ENCODE measurements around the gene UGT8. TPM values are rescaled to one million over a fixed set of nuclear protein-coding genes. Genes with fewer than 3 reads are reported as not detected.
A peak's percentile ranks its signal among the peaks of the same experiment; 100 is the strongest.

The UGT8 gene
- total and polyA plus RNA-seq, 2 of the 8 experiments (the other 6 are each of a cell fraction or from before 2014, with no cell fraction given) = 16.9 to 26.9 TPM

DNA sequence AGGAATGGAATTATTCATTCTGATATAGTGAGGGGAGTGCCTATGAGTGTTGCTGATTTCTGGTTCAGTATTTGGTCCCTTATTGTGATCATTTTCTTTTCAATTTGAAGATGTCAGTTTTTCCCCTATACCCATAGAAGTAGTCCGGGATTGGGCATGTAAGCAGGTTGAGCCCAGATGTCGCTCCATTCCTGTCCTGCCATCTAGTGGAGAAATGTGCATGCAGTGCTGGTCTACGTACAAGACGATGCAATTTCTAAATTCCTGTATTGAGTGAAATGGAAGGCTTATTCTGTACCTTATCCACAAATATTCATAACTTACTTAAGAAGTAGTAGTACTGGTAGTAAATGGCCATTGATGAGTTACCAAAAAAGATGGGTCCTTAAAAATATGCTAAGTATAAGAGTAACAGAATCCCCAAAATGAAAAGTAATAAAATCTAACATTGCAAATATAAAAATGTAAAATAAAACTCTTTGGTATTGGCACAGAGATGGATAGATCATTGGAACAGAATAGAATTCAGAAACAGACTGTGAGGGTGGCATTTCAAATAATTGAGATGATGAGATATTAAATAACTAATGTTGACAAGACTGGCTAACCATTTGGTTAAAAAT, 60.9 kb downstream of the UGT8 start:
- Histone ChIP-seq H2BK120ac (replicated peaks; ENCODE audit: low read depth, low read length) (no peak overlapping the region), H3K79me2 (ENCODE audit: control insufficient read depth in 1 of 2, insufficient read depth in 2 of 2, low read length in 2 of 2) (peaks cover 0 to 43% of the 10 kb centered on the region in 2 experiments; a peak in 2 of 4 replicates), H3K27me3 (replicated peaks in 1 of 4; ENCODE audit: control insufficient read depth in 3 of 4, extremely low read depth in 1 of 4, insufficient read depth in 3 of 4, low read length in 3 of 4) (no peaks in the 10 kb centered on the region), H3K79me1 (ENCODE audit: low read depth, low read length) (no peaks in the 10 kb centered on the region; the same call in 1 of the 2 replicates), H2AFZ (ENCODE audit: low read length) (no peak overlapping the region), H3K4ac (replicated peaks; ENCODE audit: insufficient read length, low read depth, low read length) (no peak overlapping the region), H2BK15ac (ENCODE audit: low read length) (no peak overlapping the region), H3K9me3 (ENCODE audit: insufficient read depth in 2 of 2, low read depth in 1 of 2, low read length in 1 of 2) (no peaks in the 10 kb centered on the region), H2AK5ac (ENCODE audit: low read depth, low read length) (no peak overlapping the region), H3K27ac (ENCODE audit: low read depth, low read length) (no peak overlapping the region), H4K20me1 (replicated peaks in 1 of 2; ENCODE audit: control insufficient read depth in 1 of 2, insufficient read depth in 2 of 2, low read length in 2 of 2) (peaks cover 0 to 2% of the 10 kb centered on the region in 2 experiments), H4K8ac (ENCODE audit: extremely low read depth, insufficient read depth, low read length) (no peak overlapping the region), H2BK12ac (ENCODE audit: low read depth, low read length) (no peak overlapping the region), H3K14ac (ENCODE audit: insufficient read length) (no peak overlapping the region), H3K4me1 (replicated peaks in 1 of 4; ENCODE audit: control insufficient read depth in 3 of 4, insufficient read depth in 4 of 4, low read length in 3 of 4) (peaks cover 0 to 8% (median 1%) of the 10 kb centered on the region in 4 experiments; a peak in 2 of 7 replicates), H3K18ac (ENCODE audit: extremely low read depth, low read length) (no peak overlapping the region), H3K23me2 (ENCODE audit: low read depth, low read length) (no peaks in the 10 kb centered on the region), H3K4me2 (ENCODE audit: insufficient read depth in 1 of 2, low read depth in 2 of 2, low read length in 2 of 2) (no peak overlapping the region), H3K23ac (ENCODE audit: insufficient read length) (no peak overlapping the region), H2BK5ac (ENCODE audit: low read depth, low read length) (no peak overlapping the region), H3K9ac (replicated peaks in 1 of 4; ENCODE audit: extremely low read depth in 1 of 4, low read depth in 3 of 4, low read length in 3 of 4) (no peak overlapping the region), H4K5ac (ENCODE audit: insufficient read length, low read depth, low read length) (no peak overlapping the region), H3K36me3 (ENCODE audit: control insufficient read depth in 2 of 4, insufficient read depth in 4 of 4, low read length in 3 of 4) (no peaks in the 10 kb centered on the region; a peak in 2 of 8 replicates), H3K56ac (replicated peaks; ENCODE audit: insufficient read length, low read depth, low read length) (no peak overlapping the region), H2BK20ac (ENCODE audit: low read length) (no peak overlapping the region), H3K4me3 (ENCODE audit: extremely low read depth in 1 of 4, insufficient read depth in 2 of 4, low read depth in 3 of 4, low read length in 4 of 4) (no peak overlapping the region), H4K91ac (replicated peaks; ENCODE audit: insufficient read length, low read length) (no peak overlapping the region)
- FAIRE-seq (peak; percentile 83), DNase-seq (ENCODE audit: low read depth in 1 of 2, low spot score in 2 of 2) (peak; percentile 25 to 54)
- POLR2A ChIA-PET (ENCODE audit: partially characterized antibody) = no interaction called here
- CTCF ChIA-PET (ENCODE audit: partially characterized antibody) = interaction anchor here (0.6 to 2.0 kb wide), 30 partner anchors 10 to 274 kb away, joined by 3 to 22 read pairs (median 4); no protein-coding TSS in a partner anchor
- 38% methylated on average over 4 of the region's 4 CpGs; no CpG with 5 or more reads in 1 of the 2 experiments for WGBS, 2 experiments (ENCODE audit: extremely low coverage in 1 of 2, insufficient coverage in 1 of 2, insufficient read length in 1 of 2, insufficient replicate concordance in 2 of 2, low coverage in 1 of 2, low lambda C conversion rate in 2 of 2, missing lambda C conversion rate in 1 of 2)
- TF ChIP-seq CTCF (IDR thresholded peaks at IDR 0.05; ENCODE audit: control extremely low read depth in 1 of 3, insufficient read depth in 1 of 3, low read depth in 1 of 3, low read length in 3 of 3) (peak; percentile 75 to 92 (median 82)), KDM5A (IDR thresholded peaks at IDR 0.05; ENCODE audit: low read length) (no peak), HDAC2 (IDR thresholded peaks at IDR 0.05; ENCODE audit: borderline replicate concordance in 1 of 2, low read depth in 2 of 2, low read length in 2 of 2) (no peak), GABPA (IDR thresholded peaks at IDR 0.05; ENCODE audit: borderline replicate concordance, insufficient read depth, low read length) (no peak), POLR2AphosphoS5 (IDR thresholded peaks at IDR 0.05; ENCODE audit: low read depth, low read length) (no peak), RAD21 (IDR thresholded peaks at IDR 0.05 in 1 of 2, conservative IDR thresholded peaks at IDR 0.05 in 1 of 2; ENCODE audit: low read depth in 2 of 2, low read length in 2 of 2) (peak; percentile 92 to 93), TEAD4 (IDR thresholded peaks at IDR 0.05; ENCODE audit: low read depth, low read length) (peak; percentile 48)
- TF ChIP-seq, protein P1, sequence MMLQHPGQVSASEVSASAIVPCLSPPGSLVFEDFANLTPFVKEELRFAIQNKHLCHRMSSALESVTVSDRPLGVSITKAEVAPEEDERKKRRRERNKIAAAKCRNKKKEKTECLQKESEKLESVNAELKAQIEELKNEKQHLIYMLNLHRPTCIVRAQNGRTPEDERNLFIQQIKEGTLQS (IDR thresholded peaks at IDR 0.05; ENCODE audit: insufficient read depth, low read depth, low read length) = no peak

Data from H1 (cell line).